ENCODE results near the gene ANAPC1. TPM values are rescaled to one million over a fixed set of nuclear protein-coding genes. Genes with fewer than 3 reads are reported as not detected.
A peak's percentile ranks its signal among the peaks of the same experiment; 100 is the strongest.

The ANAPC1 gene
- total RNA-seq, 1 donor: 61.1 TPM

- DNase-seq (ENCODE audit: low read depth): no peak
- TF ChIP-seq CTCF (IDR thresholded peaks at IDR 0.05; ENCODE audit: insufficient read depth, low read length): no peak
- H3K4me3 ChIP-seq (ENCODE audit: low read depth, low read length): no peak overlapping the region
Observed at GRCh38 chr2:111904726-111905474, 20.9 kb upstream of the ANAPC1 start.

- H3K4me3 ChIP-seq (ENCODE audit: low read depth, low read length): no peak overlapping the region
- no peak for TF ChIP-seq CTCF (IDR thresholded peaks at IDR 0.05; ENCODE audit: insufficient read depth, low read length)
- no peak for DNase-seq (ENCODE audit: low read depth)
Observed at GRCh38 chr2:111903930-111904439, 20.0 kb upstream of the ANAPC1 start.

DNA sequence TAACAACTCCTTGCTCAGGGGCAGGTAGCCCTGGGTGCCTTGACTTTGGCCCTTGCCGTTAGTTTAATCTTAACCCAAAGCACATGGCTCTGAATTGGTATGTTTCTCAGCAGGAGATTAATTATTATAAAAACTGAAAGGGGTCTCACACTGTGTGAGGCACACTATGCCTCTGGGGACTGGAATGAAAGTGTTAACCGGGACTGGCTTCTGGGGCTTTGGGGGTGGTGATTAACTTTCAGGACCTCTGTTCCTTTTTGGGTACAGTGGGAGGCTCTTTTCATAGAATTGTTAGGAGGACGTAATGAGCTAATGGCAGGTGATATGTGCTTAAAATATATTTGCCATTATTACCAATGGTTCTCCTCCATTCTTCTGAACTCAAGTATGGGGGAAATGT lies 19.5 kb upstream of the ANAPC1 start:
- no peak for TF ChIP-seq CTCF (IDR thresholded peaks at IDR 0.05; ENCODE audit: insufficient read depth, low read length)
- H3K4me3 ChIP-seq (ENCODE audit: low read depth, low read length): no peak overlapping the region
- DNase-seq (ENCODE audit: low read depth): no peak

DNA sequence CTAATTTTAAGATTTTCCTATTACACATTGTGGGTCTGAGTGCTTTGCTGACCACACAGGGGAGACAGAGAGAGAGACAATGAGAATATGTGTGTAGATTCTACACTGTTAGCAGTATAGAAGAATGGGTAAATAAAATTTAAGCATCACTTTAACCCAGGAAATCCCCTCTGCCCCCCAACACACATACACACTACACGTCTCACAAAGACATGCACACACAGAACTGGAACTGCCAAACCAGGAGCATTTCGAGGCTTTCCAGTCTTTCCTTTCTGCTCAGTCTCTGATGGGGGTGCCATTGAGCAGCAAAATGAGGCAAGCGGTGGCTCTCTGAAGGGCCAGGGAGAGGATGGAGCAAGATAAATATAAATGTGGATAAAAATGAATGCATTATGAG lies 16.9 kb upstream of the ANAPC1 start:
- DNase-seq (ENCODE audit: low read depth): peak; percentile 45
- H3K4me3 ChIP-seq (ENCODE audit: low read depth, low read length): no peak overlapping the region
- TF ChIP-seq CTCF (IDR thresholded peaks at IDR 0.05; ENCODE audit: insufficient read depth, low read length): peak; percentile 26

- peak overlapping the region; percentile 69 for H3K4me3 ChIP-seq (ENCODE audit: low read depth, low read length)
- no peak for TF ChIP-seq CTCF (IDR thresholded peaks at IDR 0.05; ENCODE audit: insufficient read depth, low read length)
- DNase-seq (ENCODE audit: low read depth): no peak
Observed at GRCh38 chr2:111898703-111899514, 14.9 kb upstream of the ANAPC1 start.

GRCh38 chr2:111897924-111898702 lies 14.1 kb upstream of the ANAPC1 start, which contains the start of gene MERTK:
TSS of gene MERTK (plus strand) at chr2:111898607. CDS start at chr2:111898736, 129 bp downstream.
- peak within 1 kb of the TSS; percentile 69 for H3K4me3 ChIP-seq (ENCODE audit: low read depth, low read length)
- peak; percentile 44 for TF ChIP-seq CTCF (IDR thresholded peaks at IDR 0.05; ENCODE audit: insufficient read depth, low read length)
- peak; percentile 30 for DNase-seq (ENCODE audit: low read depth)
